ENCODE results near the gene SYT9. TPM values are rescaled to one million over a fixed set of nuclear protein-coding genes. Genes with fewer than 3 reads are reported as not detected.

SYT9 gene
- total and polyA plus RNA-seq, 12 donors = 0.94 to 17.7 (median 5.0) TPM

DNA sequence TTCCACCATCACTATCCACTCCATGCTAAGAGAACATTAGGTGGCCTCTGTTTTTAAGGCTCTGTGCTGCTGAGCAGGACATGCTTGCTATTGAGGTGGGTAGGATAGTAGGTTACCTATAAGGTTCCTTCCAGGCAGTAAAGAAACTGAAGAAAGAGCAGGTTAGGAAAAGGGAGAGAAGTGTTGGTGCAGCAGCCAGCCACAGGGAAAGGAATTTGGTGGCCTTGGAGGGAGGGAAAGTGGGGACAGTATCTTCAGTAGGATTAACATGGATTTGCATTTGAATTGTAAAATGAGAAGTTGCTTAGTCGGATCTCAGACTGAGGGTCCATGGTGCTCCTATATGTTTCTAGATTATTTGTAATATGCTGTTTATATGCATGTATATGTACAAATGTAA, 184.4 kb downstream of the SYT9 start:
- WGBS, 4 donors = 79 to 84% (median 81%) methylated on average over 1 of the region's 1 CpG
- Histone ChIP-seq H3K4me1 (replicated peaks in 1 of 2) (no peaks in the 10 kb centered on the region), H3K27me3 (no peaks in the 10 kb centered on the region), H3K27ac (no peak overlapping the region), H3K36me3 (replicated peaks in 1 of 2) (no peaks in the 10 kb centered on the region), H3K4me3 (no peak overlapping the region), H3K9me3 (replicated peaks in 1 of 3) (no peaks in the 10 kb centered on the region)
- intact Hi-C loops (cut with DNase I) = no loop called here
- no peak for TF ChIP-seq POLR2A (IDR thresholded peaks at IDR 0.05)
- TF ChIP-seq, protein P1, sequence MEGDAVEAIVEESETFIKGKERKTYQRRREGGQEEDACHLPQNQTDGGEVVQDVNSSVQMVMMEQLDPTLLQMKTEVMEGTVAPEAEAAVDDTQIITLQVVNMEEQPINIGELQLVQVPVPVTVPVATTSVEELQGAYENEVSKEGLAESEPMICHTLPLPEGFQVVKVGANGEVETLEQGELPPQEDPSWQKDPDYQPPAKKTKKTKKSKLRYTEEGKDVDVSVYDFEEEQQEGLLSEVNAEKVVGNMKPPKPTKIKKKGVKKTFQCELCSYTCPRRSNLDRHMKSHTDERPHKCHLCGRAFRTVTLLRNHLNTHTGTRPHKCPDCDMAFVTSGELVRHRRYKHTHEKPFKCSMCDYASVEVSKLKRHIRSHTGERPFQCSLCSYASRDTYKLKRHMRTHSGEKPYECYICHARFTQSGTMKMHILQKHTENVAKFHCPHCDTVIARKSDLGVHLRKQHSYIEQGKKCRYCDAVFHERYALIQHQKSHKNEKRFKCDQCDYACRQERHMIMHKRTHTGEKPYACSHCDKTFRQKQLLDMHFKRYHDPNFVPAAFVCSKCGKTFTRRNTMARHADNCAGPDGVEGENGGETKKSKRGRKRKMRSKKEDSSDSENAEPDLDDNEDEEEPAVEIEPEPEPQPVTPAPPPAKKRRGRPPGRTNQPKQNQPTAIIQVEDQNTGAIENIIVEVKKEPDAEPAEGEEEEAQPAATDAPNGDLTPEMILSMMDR (IDR thresholded peaks at IDR 0.05) = no peak
- DNase-seq = no peak

DNA sequence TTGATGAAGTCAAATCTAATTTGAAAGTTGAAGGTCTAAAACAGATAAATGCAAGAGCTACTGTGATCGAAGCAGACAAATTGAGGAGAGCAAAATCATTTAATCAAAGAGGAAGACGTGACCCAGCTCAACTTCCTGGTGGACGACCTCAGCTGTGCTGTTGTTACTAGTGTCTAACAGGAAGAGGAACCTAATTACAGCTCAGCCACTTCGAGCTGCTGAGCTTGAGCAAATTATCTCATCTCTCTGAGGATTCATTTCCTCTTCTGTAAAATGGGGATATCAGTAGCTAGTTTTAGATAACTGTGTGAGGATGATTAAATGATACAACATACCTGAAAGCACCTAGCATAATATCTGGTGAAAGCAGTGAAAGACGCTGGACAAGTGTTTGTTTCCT, 185.0 kb downstream of the SYT9 start:
- WGBS, 4 donors = 45 to 61% (median 51%) methylated on average over 5 of the region's 5 CpGs
- TF ChIP-seq POLR2A (IDR thresholded peaks at IDR 0.05) = no peak
- TF ChIP-seq, protein P1 (IDR thresholded peaks at IDR 0.05) = no peak
- H3K27me3 ChIP-seq = no peaks in the 10 kb centered on the region
- no peak overlapping the region for H3K27ac ChIP-seq
- no peak overlapping the region for H3K4me3 ChIP-seq
- no peaks in the 10 kb centered on the region for H3K4me1 ChIP-seq (replicated peaks in 1 of 2)
- peak in 1 of 7 donors; percentile 17 for DNase-seq
- H3K36me3 ChIP-seq (replicated peaks in 1 of 2) = no peaks in the 10 kb centered on the region
- intact Hi-C loops (cut with DNase I) = no loop called here
- H3K9me3 ChIP-seq (replicated peaks in 1 of 3) = no peaks in the 10 kb centered on the region

DNA sequence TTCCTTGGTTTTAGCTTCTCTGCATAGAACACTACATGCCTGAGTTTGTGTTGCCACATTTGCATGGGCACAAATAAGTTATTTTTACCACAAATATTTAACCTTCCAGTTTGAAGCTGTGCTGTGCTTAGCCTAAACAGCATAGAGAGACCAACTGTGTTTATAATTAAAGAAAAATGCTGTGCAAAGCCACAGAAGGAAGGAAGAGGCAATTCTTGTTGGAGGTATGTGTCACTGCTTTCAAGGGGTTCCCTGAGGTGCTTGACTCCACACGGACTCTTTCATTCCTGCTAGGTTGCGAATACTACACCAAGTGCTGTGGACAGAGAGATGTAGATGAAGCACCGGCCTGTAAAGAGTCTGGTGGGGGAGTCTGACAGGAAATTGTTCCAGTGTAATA, 186.0 kb downstream of the SYT9 start:
- Histone ChIP-seq H3K27ac (no peak overlapping the region), H3K36me3 (replicated peaks in 1 of 2) (no peaks in the 10 kb centered on the region), H3K4me1 (replicated peaks in 1 of 2) (no peaks in the 10 kb centered on the region), H3K27me3 (no peaks in the 10 kb centered on the region), H3K4me3 (no peak overlapping the region), H3K9me3 (replicated peaks in 1 of 3) (no peaks in the 10 kb centered on the region)
- TF ChIP-seq, protein P1 (IDR thresholded peaks at IDR 0.05) = no peak
- TF ChIP-seq POLR2A (IDR thresholded peaks at IDR 0.05) = no peak
- intact Hi-C loops (cut with DNase I) = no loop called here
- WGBS, 4 donors = 87 to 94% (median 89%) methylated on average over 3 of the region's 3 CpGs
- no peak for DNase-seq

DNA sequence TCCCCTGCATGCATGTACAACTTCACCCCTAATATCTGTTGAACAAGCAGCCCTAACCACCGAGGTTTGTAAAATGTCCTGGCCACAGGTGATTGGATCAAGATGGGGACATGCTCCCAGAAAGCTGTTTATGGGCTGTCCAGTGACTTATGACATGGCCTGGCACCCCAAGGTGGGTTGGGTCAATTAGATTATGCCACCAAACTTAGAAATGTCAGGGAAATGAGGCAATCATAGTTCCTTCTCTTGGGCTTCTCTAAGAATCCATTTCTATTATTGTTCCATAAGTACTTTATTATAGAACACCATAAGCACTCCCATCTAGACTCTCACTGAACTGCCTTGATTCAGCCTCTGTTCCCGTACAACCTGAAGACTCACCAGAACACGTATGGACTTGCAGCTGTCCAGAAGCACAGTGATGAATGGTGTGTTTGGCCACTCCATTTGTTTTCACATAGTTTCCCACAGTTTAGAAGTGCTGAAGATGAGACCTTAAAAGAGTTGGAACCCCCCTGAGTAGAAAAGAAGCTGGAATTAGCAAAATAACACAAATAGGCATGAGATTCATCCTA, 188.1 kb downstream of the SYT9 start:
- Histone ChIP-seq H3K4me1 (replicated peaks in 1 of 2) (no peaks in the 10 kb centered on the region), H3K4me3 (no peak overlapping the region), H3K9me3 (replicated peaks in 1 of 3) (no peaks in the 10 kb centered on the region), H3K27ac (no peak overlapping the region), H3K36me3 (replicated peaks in 1 of 2) (no peaks in the 10 kb centered on the region), H3K27me3 (no peaks in the 10 kb centered on the region)
- 87 to 93% (median 91%) methylated on average over 3 of the region's 3 CpGs for WGBS, 4 donors
- DNase-seq = no peak
- TF ChIP-seq, protein P1 (IDR thresholded peaks at IDR 0.05) = no peak
- TF ChIP-seq POLR2A (IDR thresholded peaks at IDR 0.05) = no peak
- intact Hi-C loops (cut with DNase I) = loop anchor here in 1 of 2 donors (5.0 kb wide), 2 partner anchors 298 to 343 kb away; no protein-coding TSS in a partner anchor
